RPMI8226 (cell line): ENCODE results near the gene ANKRD11.
"Not testable (repeated sequence)": the region's sequence is repeated elsewhere in the genome, so short reads cannot be mapped to it uniquely, and the experiment has no call there.

Source experiments
- DNase-seq: peaks from one replicate; pipeline ENCODE4 v3.0.0-alpha.2; 2015

Gene ANKRD11

GRCh38 chr16:89274561-89275283, 215.6 kb downstream of the ANKRD11 start:
- no peak for DNase-seq

GRCh38 chr16:89273741-89274472, 216.5 kb downstream of the ANKRD11 start:
- no peak for DNase-seq

GRCh38 chr16:89272631-89273030, 217.7 kb downstream of the ANKRD11 start:
- DNase-seq = no peak

DNA sequence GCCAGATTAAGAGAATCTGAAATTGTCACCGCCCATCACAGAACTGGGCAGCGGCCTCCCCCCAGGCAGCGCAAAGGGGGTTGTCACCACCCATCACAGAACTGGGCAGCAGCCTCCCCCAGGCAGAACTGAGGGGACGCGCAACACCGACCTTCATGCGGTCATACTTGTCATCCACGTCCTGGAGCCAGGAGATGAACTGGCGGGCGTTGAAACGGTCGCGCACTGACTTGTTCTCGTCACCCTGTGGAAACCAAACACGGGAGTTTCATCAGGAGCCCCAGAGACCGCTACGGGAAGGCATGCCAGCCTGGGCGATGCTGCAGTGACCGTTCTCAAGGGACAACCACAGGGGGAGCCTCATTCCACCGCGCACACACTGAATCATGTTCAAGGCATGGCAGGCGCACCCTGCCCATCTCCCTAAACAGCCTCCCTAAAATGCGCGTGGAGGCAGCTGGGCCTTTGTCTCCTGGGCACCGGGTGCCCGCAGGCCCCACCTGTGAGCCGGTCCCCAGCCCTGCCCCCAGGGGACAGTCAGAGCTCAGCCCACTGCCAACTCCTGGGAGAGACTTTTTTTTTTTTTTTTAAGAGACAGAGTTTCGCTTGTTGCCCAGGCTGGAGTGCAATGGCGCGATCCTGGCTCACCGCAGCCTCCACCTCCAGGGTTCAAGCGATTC, 219.6 kb downstream of the ANKRD11 start:
- no peak for DNase-seq

- DNase-seq = no peak
Observed at GRCh38 chr16:89269805-89270665, 220.3 kb downstream of the ANKRD11 start.

- no peak for DNase-seq
Observed at GRCh38 chr16:89268987-89269735, 221.2 kb downstream of the ANKRD11 start.

- no peak for DNase-seq
Observed at GRCh38 chr16:89268585-89268984, 221.8 kb downstream of the ANKRD11 start.

DNA sequence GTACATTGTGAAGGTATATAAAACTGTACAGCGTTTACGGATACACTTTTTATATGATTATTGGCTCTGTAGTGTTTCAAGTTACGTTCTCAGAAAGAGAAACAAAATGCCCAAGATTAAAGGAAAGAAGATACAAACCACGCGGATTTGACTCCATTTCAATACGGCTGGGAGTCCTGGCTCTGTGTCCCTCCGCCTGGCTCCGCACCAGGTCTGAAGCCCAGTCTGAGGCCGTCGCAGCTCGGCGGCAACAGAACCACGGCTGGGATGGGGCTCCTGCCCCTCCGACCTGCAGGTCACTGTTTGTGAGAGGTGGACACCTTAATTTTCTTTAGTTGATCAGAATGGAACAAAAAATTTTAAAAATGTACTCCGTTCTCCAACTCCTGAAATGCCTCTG, 222.6 kb downstream of the ANKRD11 start:
- not testable (repeated sequence) for DNase-seq

GRCh38 chr16:89266521-89267134, 223.7 kb downstream of the ANKRD11 start:
- no peak for DNase-seq

DNA sequence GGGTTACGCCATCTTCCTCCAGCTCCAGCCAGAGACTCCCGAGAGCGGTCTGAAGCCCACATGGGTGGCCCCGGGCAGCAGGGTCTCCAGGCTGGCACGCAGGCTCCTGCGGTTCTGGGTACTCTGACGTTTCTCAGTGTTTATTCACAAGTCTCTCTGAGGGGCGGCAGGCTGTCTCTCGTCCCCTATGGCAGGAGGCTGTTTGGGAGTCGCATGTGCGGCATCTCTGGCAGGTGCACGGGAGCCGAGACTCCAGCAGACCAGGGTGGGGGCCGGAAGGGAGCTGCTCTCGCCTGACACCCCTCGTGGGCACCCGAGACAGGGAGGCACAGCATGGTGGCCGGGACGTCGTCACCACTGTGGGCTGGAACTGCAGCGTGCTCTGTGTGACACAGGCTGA, 224.7 kb downstream of the ANKRD11 start:
- no peak for DNase-seq

DNA sequence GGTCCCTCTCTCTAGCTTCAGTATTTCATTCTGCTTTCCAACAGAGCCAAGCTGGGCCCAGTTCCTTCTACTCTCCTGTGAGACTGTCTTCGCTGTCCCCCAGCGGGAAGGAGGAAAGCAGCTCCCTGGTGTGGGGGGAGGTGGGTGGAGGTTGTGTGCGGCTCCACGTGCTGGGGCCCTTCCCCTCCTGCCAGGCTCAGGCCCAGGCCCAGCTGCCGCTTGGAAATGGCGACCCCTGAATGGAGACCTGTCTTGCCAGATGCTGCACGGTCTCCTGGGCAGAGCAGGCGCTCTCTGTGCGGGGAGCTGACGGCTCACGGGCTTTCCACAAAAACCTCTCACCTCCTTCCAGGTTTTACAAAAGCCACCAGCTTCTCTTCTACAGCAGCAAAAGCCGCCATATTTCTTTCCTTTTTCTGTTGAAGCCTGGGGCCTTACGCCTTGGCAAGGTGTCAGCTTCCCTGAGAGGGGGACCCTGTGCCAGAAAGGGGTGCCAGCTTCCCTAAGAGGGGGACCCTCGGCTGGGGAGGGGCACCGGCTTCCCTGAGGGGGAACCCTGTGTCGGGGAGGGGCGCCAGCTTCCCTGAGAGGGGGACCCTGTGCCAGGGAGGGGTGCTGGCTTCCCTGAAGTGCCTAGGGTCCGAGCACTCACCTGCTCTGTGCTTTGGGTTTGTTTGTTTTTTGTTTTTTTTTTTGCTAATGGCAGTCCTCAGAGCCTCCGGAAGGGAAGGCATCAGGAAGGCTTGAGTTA, 225.4 kb downstream of the ANKRD11 start:
- no peak for DNase-seq

DNA sequence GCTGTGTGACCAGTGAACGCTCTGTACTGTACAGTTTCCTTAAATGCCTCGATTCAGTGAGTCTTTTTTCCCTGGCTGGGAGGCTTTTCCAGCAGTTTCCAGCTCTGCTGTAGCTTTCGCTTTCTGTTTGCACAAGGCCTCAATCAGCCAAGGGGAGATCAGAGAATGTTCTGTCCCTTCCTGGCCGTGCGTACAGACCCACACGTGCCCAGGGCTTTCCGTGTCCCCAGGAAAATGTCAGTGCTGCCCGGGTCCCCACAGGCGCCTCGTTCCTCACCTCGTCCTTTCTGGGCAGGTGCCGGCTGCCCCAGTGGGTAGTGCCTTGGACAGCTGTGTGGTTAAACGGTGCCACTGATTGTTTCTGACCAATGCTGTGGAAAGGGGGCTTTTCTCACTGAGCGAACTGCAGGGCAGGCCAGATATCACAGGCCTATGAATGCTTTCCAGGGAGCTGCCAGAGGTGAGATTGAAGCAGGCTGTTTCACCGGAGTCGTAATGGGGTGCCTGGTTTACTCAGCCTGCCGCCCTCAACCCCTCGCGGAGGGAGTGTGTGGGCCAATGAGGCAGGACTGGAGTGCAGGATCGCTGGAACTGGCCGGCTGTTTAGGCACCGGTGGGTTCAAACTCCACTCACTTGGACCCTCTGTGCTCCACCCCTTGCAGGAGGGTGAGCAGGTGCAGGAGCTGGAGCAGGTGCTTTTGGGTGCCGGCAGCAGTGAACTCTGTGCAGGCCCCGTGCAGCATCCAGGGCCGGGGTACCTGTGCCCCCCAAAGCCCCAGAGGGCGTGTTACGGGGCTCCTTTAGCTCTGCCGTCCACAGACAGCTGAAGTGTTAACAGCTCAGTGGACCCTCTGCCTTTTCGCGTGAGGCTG, 228.4 kb downstream of the ANKRD11 start:
- no peak for DNase-seq

- DNase-seq = not testable (repeated sequence)
Observed at GRCh38 chr16:89259901-89260300, 230.5 kb downstream of the ANKRD11 start.

GRCh38 chr16:89257757-89258465, 232.4 kb downstream of the ANKRD11 start:
- no peak for DNase-seq

DNA sequence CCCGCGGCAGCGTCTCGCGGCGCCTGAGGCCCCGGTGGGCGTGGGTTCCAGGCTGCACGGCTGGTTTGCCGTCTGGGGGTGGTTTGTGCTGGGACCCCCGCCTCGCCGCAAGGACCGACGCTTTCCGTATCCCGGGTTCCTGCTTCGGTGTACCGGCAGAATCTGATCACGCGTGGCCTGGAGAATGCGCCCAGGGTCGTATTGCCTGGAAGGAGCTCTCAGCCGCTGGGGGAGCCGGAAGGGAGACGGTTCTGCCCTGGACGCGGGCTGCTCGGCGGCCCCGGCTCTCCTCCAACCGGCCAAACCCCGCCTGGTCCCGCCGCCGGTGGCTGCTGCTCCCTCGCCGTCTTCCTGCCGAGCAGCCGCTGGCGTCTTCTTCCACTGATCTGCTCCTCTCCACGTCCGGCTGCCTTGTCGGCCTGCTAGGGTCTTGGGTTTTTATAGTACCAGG, 233.1 kb downstream of the ANKRD11 start:
- no peak for DNase-seq

DNA sequence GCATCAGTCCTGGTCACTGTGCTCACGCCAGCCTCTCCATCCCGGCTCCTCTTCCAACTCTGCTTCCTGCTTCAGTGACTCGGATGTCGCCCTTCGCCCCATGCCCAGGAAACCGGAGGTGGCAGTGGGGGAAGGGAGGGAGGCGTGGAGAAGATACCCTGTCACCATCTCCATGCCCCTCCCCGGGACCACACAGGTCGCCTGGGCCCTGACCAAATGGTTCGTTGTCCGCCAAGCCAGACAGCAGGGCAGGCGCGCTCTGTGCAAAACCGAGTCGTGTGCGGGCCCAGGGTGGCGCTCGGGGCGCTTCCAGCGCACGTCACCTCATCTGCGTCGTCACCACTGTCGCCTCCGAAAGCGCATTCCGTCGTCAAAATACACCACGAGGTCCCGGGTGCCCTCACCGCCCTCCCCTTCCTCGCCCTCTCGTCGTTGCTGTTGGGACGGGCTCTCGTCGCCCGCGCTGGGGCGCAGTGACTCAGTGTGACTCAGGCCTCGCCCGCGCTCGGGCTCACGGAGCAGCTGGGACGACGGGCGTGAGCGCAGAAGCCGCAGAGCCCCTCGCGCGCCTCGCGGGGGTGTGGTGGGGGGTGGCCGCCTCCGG, 233.6 kb downstream of the ANKRD11 start:
- no peak for DNase-seq

GRCh38 chr16:89253548-89254287, 236.6 kb downstream of the ANKRD11 start:
- no peak for DNase-seq
